NCI-H1930 (cell line): ENCODE results near the gene CDH13.
"Not testable (repeated sequence)": the region's sequence is repeated elsewhere in the genome, so short reads cannot be mapped to it uniquely, and the experiment has no call there.

Source experiments
- DNase-seq, 2 experiments: peaks; one replicate each; lab custom pipeline; 2025; lab: John Stamatoyannopoulos, UW

CDH13 gene

DNA sequence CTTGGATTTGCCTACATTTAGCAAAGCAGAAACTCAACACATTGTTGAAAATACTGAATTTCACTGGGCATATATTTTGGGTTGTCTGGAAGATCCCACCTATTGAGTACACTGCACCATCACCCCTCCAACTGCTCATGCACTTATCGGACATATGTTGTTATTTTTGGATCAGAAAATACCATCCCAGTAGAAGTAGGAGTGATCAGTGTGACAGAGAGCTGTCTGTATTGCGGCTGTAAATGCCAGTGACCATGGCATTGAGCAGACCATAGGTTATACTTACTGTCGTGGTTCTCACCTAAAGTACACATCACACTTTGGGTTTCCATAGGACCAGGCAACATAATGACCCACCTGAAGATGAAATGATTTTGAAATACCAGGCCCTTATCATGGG lies 264.7 kb downstream of the CDH13 start:
- DNase-seq = no peak

DNA sequence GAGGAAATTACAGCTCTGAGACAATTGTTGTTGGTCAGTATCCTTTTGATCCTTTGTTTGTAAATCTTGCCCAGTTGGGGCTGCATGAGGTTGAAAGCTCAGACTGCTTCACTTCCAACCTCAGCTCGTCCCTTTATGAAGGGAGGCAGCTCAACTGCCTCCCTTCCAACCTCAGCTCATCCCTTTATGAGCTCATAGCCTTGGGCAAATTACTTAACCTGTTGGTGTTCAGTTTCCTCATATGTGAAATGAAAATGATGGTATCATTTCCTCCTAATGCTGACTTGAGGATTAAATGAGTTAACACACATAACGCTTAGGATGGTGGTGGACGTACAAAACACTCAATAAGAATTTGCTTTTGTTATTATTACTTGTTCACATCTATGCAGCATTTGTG lies 265.1 kb downstream of the CDH13 start:
- no peak for DNase-seq

DNA sequence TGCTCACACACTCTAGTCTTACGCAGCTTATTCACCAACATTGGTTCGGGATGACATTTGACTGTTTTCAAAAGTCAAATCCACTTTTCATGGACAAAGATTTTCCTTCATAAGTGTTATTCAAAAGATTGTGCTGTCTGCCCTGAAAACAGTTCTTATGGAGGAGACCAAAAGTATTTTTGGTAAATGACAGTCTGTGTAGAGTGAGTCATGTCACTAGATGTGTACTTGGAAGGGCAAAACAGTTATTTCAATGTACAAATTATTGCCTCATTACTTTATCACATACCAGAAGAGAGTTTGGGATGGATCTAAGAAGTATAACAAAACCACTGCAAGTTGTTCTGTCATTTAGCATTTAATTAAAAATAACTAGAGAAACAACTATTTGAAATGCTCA lies 265.6 kb downstream of the CDH13 start:
- DNase-seq = no peak

DNA sequence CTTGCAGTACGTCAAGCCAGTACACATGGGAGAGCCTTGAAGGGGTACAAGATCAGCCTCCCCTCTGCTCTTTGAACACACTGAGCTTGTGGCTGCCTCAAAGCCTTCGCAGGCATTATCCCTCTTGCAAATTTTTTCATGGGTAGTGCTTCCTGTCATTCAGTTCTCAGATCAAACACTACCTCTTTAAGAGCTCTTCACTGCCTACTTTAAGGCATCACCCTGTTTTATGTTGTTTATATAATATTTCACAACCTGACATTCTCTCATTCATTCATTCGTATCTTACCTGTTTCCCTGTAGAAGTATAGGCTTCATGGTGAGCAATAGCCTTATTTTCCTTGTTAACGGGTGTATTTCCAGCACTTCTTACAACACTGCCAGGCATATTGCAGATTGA lies 269.1 kb downstream of the CDH13 start:
- DNase-seq = no peak

DNA sequence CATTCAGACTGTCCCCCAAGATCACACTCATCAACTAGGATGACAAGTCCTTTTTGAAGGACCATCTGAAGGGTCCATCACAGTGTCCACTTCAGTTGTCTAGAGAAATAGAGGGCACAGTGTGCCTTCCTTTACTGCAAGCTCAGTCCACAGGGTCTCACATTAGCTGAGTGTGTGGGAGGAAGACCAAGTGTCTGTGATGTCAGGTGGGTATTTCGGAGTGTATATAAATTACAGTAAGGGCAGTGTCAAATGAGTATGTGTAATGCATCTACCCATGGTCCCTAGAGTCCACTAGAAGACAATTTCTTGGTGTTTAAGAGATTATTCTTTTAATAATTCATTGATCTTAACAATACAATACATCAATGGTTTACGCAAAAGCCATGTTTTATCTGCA lies 272.2 kb downstream of the CDH13 start:
- no peak for DNase-seq

DNA sequence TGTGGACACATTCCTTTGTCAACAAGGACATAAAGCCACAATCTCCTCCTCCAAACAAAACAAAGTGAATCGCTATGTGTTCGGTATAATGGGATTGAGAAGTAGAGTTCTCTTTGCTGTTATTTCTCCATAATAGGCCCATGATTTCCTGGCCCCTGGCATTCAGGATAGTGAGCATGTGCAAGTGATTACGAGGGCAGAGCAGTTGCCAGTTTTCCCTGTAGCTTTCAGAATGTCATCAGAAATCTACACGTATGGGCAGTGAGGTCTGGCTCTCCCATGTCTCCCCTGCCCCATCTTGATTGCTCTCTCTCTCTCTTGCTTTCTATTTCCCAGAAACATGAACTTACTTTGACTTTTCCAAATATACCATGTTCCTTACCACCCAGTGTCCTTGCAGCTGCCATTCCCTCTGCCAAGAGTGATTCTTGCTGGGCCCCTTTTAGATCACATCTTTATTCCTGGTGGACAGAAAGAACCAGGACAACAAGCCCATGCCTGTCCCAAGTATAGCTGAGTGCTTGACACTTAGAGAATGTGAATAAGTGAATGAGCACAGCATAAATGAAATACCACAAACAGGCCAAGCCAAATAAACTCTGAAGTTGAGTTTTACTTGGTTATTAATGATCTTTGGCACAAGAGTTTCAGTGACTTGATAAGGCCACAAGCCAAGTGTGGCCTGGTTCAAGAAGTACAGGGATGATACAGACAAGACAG lies 273.1 kb downstream of the CDH13 start:
- DNase-seq = no peak

DNA sequence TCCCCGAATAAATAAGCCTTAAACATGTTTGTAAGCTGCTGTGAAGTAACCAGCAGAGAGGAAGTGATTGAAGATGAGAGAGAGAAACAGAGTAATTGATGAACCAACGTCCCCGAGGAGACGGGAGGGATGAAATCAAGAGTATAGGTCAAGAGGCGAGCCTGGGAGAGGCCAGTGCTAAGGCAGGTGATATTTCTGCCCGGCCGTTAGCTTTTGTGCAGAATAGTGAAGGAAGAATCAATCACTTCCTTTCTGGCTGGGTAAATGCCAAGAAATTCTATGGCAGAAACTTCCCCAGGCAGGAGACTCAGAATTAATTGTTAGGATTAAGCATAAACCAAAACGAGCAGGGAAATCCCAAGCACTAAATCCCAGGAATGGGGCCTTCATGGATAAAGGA lies 273.8 kb downstream of the CDH13 start:
- no peak for DNase-seq

DNA sequence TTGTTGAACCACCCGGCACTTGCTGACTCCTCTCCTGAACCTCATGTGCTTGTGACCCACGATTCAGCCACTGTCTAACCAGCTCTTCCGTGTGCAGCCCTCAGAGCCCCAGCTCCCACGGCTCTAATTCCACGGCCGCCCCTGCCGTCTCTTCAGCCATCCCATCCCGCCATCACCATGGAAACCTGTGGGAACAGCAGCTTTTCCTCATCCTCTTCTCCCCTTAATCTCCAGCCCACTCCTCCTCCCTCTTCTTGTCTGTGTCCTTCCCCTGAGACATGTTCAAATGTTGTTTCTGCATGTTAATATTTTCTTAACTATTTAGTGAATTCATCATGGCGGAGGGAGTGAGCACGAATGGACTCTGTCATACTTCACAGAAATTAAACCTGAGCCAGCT lies 285.2 kb downstream of the CDH13 start:
- no peak for DNase-seq

DNA sequence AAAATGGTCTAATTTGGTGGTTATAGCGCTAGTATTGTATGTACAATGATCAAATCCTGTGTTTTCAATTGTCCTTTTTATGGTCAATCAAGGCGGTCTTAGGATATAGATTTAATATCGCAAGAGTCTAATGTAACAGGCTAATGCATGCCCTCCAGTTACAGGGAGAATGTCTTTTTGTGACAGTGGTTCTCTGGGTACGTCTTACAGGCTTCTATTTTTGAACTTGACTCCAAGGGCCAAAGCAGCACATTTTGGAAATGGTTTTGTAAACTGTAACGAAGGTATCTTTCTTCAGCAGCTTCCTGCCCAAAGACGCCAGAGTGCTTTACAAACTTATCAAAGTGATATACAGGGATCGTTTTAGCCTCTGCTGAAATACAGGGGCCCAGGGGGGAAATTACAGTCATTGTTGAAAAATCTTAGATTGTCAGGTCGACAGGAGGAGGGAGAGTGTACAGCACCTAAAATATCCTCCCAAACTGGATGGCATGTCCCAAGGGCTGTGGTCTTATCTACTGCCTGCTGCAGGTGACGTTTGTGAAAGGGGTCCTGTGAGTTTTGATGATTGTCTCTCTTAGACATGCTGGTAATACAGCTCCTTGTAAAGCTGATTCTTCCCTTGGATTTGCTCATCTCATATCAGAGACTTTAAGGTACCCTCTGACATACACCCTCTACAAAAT lies 288.5 kb downstream of the CDH13 start:
- DNase-seq = no peak

DNA sequence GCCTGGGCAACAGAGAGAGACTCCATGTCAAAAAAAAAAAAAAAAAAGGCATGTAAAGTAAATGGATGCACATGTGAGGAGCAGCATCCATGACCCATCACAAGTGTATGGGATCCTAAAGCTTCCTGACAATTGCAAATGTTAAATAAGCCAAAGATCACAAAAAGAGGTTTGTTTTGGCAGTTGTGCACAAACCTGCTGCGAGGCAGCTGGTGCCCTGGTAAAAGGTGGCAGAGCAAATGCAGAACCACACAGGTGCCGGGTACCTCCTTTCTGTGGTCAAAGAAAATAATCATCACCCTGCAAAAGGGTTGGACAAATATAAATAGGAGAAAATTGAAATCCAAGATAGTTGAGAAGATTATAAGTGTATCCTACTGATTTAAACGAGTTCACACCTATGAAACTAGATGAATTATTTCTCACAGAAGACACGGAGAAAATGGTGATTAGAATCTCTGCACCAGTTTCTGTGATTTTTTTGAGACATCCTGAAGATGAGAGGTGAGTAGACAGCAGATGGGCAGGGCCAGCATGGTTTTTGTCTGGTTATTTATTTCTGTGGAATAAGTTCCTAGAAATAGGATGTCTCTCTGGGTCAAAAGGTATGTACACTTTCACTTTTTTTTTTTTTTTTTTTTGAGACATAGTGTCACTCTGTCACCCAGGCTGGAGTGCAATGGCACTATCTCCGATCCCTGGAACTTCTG lies 291.3 kb downstream of the CDH13 start:
- DNase-seq = no peak

DNA sequence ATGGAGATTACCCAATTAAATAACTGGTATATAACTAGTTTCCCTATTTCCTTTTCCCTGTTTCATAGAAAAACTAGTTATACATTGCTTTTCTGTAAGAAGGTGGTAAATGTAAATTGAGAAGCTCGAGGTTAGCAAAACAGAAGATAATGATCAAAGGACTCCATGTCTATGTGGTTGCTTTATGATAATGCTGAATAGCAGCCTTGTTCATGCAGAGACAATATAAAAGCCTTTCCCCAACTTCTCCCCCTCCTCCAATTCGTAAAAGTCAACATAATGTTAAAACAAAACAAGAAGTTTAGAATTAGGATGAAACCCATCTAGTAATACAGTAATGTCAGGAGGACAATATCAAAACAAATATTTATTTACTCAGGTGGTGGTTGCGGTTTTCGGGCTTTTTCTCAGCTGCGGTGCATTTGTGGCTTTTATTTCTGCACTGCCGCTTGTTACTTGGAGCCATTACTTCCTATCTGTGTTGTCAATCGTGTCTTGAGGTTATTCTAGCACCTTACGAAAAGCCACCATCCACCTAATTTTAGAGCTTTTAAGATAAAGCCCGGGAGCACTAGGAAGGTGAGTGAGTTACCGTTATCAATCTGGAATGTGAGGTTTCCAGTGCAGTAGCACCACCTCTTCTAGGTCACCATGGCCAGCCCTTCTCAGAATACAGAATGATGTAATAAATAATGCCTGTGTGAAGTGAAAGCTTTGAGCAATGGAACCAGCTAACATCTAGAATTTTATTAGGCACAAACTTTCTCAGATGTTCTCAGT lies 297.5 kb downstream of the CDH13 start:
- no peak for DNase-seq

DNA sequence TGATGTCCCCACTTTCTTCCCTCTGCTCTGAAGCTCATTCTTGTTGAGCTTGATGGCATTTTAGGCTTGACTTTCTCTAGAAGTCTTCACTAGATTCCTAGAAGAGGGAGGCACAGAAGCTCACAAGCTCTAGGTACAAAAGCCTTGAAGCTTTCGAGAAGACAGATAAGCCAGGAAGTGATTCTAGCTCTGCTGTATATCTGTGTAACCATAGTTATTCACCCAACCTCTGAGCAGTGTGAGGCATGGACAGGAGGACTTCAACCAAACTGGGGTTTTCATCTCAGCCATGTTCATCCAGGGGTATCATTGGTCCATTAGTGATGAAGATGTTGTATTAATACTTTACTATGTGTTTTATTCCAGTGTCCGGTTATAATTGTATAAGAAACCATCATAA lies 299.7 kb downstream of the CDH13 start:
- DNase-seq = no peak

DNA sequence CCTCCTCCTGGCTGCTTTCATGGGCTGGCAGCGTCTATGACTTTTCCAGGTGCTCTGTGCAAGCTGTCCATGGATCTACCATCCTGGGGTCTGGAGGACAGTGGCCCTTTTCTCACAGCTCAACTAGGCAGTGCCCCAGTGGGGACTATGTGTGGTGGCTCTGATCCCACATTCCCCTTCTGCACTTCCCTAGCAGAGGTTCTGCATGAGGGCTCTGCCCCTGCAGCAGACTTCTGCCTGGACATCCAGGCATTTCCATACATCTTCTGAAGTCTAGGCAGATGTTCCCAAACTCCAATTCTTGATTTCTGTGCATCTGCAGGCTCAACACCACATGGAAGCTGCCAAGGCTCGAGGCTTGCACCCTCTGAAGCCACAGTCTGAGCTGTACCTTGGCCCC lies 307.2 kb downstream of the CDH13 start:
- DNase-seq = not testable (repeated sequence)

DNA sequence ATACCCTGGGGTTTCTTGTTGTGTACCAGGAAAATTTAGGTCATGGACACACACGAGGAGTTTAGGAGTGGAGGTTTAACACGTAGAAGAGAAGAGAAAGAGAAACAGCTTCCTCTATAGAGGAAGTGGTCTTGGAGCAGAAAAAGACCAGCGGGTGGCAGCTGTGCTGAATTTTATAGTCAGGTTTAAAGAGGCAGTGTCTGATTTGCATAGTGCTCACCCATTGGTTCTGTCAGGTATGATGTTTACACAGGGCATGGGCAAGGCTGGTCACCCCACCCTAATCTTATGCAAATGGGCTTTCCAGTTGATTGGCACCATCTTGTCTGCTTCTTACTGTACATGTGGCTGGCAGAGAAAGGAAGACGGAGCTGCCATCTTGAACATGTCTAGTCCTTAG lies 309.0 kb downstream of the CDH13 start:
- DNase-seq = no peak

DNA sequence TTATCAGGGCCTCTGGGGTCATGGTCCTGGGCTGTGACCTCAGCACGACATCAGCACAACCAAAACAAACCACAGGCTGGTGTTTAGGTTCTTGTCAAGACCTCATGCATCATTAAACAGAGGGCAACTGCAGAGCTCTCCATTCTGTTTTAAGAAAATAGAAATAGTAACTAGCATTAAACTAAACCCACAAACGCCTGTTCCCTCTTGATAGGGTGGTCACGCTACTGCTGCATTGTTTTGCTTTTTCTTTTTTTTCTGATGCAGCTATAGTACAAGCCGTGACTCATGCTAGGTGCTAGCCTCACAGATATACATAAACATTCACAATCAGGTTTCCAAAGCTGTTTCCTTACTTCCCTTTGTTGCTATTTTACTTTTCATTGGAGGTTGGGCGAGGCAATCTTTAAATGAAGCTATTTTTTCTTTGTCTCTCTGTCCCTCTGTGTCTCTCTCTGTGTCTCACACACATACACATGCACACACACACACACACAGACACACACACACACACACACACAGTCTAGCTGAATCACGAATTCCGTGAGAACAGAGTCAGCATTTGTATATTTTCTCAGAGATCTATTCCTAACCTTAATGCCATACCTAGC lies 310.3 kb downstream of the CDH13 start:
- DNase-seq = no peak

DNA sequence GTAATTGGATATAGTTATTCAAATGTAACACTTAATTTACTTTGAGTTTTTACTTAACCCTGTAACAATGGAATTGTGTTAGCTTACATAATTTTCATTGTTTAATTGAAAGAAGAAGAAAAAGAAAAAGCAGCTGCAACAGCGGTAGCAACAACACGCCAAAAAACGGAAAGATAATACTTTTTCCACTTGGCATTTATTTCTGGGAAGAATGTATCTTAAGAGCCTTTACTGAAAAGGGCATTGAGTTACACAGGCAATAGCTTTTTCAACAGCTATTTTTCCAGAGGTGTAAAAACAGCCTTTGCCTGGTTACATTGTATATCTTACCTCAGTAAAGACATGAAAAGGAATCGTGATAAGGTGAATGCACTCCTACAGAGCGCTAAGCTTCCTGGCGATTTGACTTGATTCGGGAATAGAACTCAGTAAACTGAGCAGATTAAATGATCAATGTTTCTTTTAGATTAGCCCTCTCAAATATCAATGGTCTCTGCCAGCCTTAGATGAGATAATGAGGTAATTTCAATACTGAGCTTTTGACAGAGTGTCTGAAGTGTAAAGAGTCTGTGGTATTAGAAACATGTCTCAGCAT lies 311.3 kb downstream of the CDH13 start:
- peak in 1 of 2 experiments; percentile 8 for DNase-seq

DNA sequence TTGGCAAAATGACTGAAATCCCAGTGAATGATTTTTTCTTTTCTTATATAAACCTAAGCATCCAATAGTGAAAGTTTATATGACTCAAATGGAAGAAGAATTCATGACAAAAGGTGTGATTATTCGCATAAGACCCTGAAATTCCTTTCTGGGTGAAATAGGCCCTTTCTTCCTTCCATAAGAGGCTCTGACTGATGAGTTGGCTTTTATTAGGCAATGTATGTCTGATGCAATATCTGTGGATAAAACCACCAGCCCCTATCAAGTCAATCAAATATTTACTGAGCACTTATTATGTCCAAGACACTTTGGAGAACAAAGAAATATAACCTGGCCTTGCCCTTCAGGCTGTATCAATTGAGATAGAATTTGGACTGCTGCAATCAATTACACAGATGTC lies 316.6 kb downstream of the CDH13 start:
- DNase-seq = no peak

DNA sequence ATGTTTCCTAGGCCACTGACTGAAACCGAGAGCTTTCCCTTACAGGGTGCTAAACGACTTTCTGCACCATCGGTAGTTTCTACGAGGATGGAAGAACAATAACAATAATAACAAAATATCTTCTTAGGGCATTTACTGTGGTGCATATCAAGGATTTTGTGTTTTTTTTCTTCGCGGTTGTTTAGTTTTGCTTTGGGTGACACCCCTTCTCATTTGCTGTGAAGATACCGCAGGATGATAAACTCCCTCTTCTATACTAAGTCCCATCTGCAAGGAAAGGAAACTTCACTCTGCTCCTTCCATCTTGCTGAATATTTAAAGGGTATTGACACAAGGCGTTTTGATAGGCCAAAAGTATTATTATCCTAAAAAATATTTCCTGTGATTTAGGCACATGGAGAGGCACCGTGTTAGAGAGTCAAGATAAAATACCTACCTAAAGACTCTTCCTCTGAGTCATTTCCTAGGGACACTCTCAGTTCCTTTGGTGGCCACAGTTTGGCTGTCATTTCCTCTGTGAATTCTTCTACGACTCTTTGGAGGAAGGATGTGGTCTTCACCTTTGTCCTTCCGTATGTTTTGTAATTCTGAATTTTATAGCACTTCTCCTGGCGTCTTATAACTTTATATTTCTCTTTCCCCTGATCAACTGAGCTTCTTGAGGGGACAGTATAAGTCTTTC lies 318.8 kb downstream of the CDH13 start:
- no peak for DNase-seq

DNA sequence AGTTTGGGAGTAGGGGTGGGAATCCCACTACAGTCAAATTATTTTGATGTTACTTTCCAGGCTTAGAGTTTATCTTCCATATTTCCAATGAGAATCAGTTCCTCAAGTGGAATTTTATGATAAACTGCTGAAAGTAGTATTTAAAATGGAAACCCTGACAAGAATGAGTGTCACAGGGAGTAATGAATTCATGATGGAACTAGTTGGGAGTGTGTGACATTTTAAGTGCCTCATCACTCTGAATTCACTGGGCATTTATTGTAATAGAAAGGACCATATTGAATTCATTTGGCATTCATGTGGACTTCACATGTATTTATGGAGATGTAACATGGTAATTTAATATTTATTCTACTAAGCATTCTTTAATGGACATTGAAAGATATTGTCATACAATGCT lies 320.9 kb downstream of the CDH13 start:
- no peak for DNase-seq

DNA sequence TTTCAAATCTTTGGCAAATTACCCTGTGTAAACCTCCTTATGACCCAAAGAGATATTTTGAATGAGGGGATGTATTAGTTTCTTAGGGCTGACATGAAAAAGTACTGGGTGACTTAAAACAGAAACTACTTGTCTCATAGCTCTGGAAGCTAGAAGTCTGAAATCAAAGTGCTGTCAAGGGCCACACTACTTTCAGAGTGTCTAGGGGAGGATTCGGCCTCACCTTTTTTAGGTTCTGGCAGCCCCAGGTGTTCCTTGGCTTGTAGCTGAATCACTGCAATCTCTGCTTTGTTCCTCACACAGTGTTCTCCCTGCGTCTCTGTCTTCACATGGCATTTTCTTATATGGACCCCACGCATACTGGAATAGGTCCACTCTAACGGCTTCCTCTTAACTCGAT lies 322.2 kb downstream of the CDH13 start:
- no peak for DNase-seq

DNA sequence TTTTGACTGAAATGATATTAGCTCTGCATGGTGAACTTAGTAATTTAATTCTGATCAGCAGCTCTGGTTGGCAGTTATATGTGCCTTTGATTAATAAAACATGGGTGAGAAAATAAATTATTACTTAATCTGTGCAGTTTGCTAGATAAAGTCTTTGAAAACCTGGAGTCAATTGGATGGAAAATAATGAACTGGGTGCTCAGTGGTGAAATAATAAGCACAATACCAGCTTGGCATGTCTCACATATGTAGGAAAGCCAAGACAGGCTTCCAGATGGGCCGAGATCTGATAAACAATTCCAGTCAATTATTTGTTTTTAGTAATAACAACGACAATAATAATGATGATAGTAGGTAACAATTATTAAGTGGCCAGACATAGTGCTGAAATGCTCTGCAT lies 326.7 kb downstream of the CDH13 start:
- DNase-seq = no peak
